Upper lobe of right lung (tissue), 1 donor: Measurements from ENCODE around the gene SDK2. TPM values are rescaled to one million over a fixed set of nuclear protein-coding genes. Genes with fewer than 3 reads are reported as not detected.

Experiments
- ATAC-seq: fragments of 200-7000 bp; cut with Tn5 transposase; one replicate; pipeline ENCODE4 v1.9.1; 2020; ENCODE audit warnings: mild to moderate bottlenecking, moderate library complexity
- DNase-seq: peaks from one replicate; pipeline ENCODE4 v3.0.0-alpha.2; 2020
- H3K27ac ChIP-seq: fragments of 200-600 bp; one replicate; pipeline ENCODE4 v1.8.0; 2022
- H3K27me3 ChIP-seq: fragments of 200-600 bp; one replicate; pipeline ENCODE4 v1.8.0; 2022; ENCODE audit warnings: mild to moderate bottlenecking
- H3K36me3 ChIP-seq: fragments of 200-600 bp; one replicate; pipeline ENCODE4 v1.8.0; 2022
- H3K4me1 ChIP-seq: fragments of 200-600 bp; one replicate; pipeline ENCODE4 v1.8.0; 2022
- H3K4me3 ChIP-seq: fragments of 200-600 bp; one replicate; pipeline ENCODE4 v1.8.0; 2022; ENCODE audit warnings: mild to moderate bottlenecking
- H3K9me3 ChIP-seq: fragments of 200-600 bp; one replicate; pipeline ENCODE4 v1.8.0; 2022
- intact Hi-C: fragments of 100-400 bp; cut with DNase I; formaldehyde crosslinking; loops from one replicate; pipeline ENCODE4 v1.11.0; 2022
- total RNA-seq: library from RNA; stranded (reverse); fragmentation: NEBNext Ultra II Directional; extraction: Animal tissue kit (Norgen Biotek cat#: 25700); gene quantifications from one replicate; pipeline ENCODE4 v1.2.1, GENCODE V29; 2021
- TF ChIP-seq, protein P1 (sequence below): fragments of 200-600 bp; IDR thresholded peaks from one replicate; pipeline ENCODE4 v1.8.0; 2022; ENCODE audit warnings: antibody characterized with exemption
- donor health status: DM: no; HTN: yes; CAD: no; lungs with severe emphysema.

Gene SDK2
- total RNA-seq, 1 donor from 2014 or later = 2.3 TPM

- intact Hi-C loops = no loop called here
These were observed 133.1 kb downstream of the SDK2 start for GRCh38 chr17:73510981-73511718.

DNA sequence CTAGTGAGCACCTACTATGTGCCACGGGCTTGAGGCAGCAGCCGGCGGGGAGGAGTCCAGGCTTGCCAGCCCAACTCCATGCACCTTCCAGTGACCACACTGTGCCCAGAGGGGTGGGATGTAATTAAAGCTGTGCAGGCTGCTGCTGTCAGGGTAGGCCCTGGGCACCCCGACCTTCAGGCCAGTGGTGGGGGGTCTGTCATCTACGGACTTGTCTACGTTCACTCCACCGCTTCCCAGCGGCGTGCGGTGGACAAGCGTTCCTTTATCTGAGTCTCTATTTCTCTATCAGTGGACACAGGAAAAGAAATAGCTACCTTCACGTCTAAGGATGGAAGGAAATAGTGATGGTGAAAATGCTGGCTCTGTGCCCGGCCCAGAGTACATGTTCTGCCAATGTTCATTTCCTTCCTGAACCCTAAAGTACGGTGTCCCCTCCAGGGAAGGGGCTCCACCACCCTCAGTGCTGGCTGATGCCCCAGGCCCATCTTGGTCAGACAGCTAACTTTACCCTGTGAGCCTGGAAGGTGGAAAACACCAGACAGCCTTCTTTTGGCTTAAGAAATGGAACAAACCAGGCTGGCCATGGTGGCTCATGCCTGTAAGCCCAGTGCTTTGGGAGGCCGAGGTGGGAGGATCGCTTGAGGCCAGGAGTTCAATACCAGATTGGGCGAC lies 135.2 kb downstream of the SDK2 start:
- Histone ChIP-seq H3K4me3 (no peak overlapping the region), H3K27me3 (no peaks in the 10 kb centered on the region), H3K9me3 (no peaks in the 10 kb centered on the region), H3K27ac (no peak overlapping the region), H3K36me3 (no peaks in the 10 kb centered on the region), H3K4me1 (no peaks in the 10 kb centered on the region)
- TF ChIP-seq, protein P1, sequence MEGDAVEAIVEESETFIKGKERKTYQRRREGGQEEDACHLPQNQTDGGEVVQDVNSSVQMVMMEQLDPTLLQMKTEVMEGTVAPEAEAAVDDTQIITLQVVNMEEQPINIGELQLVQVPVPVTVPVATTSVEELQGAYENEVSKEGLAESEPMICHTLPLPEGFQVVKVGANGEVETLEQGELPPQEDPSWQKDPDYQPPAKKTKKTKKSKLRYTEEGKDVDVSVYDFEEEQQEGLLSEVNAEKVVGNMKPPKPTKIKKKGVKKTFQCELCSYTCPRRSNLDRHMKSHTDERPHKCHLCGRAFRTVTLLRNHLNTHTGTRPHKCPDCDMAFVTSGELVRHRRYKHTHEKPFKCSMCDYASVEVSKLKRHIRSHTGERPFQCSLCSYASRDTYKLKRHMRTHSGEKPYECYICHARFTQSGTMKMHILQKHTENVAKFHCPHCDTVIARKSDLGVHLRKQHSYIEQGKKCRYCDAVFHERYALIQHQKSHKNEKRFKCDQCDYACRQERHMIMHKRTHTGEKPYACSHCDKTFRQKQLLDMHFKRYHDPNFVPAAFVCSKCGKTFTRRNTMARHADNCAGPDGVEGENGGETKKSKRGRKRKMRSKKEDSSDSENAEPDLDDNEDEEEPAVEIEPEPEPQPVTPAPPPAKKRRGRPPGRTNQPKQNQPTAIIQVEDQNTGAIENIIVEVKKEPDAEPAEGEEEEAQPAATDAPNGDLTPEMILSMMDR = no peak
- intact Hi-C loops = no loop called here
- DNase-seq = no peak
- no peak for ATAC-seq

More at GRCh38 chr17:73510981-73511718, 133.1 kb downstream of the SDK2 start:
- H3K4me3 ChIP-seq = no peak overlapping the region
- DNase-seq (no peak), ATAC-seq (no peak)
- no peaks in the 10 kb centered on the region for H3K27me3 ChIP-seq
- no peaks in the 10 kb centered on the region for H3K36me3 ChIP-seq
- H3K4me1 ChIP-seq = no peaks in the 10 kb centered on the region
- H3K9me3 ChIP-seq = no peaks in the 10 kb centered on the region
- H3K27ac ChIP-seq = no peak overlapping the region
- TF ChIP-seq, protein P1 = no peak

DNA sequence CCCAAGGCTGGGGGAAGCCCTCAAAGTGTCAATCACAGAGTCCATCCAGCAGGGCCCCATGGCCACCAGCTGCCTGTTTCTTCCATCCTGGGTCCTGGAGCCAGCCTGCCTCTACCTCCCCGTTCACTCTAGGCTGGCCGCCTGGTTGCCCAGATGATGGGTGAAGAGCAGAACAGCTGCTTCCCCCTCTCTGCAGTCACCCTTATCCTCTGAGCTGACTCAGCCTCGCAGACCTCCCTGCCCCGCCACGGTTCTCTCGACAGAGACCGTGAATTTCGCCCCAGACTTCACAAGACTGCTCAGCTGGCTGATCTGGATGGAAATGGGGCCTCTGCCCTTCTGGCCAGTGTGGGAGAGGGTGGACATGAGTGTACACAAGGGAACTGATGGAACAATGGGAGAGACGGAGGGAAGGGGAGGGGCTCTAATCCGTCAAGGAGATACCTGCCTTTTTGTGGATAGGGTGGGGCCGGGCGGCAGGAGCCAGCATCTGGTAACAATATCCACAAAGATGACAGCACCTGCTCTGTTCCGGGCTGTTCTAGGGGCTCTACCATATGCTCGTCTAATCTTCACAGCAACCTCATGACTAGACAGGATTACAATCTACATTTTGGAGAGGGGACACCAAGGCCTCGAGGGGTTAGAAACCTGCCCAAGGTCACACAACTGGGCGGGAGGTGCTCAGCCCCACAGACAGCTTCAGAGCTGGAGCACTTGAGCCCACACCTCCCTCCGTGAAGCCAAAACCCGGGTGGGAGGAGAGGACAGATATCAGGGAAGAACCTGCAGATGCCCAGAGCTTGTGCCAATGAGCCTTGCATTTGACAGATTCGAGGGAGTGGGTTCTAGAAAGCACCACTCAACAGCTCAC lies 136.0 kb downstream of the SDK2 start:
- H3K4me1 ChIP-seq = no peaks in the 10 kb centered on the region
- no peaks in the 10 kb centered on the region for H3K27me3 ChIP-seq
- H3K27ac ChIP-seq = no peak overlapping the region
- intact Hi-C loops = no loop called here
- no peak for DNase-seq
- ATAC-seq = no peak
- TF ChIP-seq, protein P1 = no peak
- no peak overlapping the region for H3K4me3 ChIP-seq
- no peaks in the 10 kb centered on the region for H3K36me3 ChIP-seq
- no peaks in the 10 kb centered on the region for H3K9me3 ChIP-seq

DNA sequence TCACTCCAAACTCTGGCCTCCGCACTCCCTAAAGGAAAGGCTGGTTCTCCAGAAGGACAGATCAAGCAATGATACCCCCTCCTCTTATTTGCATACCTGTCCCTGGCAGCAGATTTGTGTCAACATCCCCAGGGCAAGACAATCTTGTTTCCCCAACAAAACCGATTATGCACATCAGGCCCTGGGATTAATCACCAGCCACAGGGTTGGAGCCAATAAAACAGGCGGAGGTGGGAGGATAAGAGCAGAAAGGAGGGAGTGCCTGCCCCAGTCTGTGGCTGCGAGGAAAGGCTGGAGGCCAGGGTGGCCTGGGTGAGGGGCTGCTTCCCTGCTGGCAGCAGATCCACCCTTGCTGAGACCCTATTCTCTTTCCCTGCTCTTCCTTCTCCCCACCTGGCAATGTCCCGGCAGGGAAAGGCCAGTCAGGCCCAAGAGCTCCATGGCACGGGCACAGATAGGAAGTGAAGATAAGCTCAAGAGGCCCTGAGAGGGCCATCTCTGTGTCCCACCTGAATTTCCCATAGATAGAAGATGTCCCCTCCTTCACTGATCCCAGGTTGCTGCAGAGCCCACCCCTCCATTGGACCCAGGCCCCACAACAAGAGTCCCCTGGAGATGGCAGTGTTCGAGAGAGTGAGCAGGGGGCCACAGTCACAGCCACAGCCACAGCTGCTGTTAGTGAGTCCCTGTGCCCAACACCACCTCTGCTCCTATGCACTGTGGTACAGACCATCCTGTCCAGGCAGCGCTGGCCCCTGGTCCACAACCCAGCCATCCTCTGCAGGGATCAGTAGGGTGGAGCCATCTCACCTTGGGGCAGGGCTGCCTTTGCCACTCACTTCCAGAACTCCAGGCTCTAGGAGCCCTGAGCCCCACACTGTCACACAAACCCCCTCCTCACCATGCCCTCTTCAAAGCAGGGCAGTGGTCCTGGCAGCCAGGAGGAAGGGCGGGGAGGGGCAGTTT lies 137.5 kb downstream of the SDK2 start:
- Histone ChIP-seq H3K4me1 (no peaks in the 10 kb centered on the region), H3K9me3 (no peaks in the 10 kb centered on the region), H3K27me3 (no peaks in the 10 kb centered on the region), H3K27ac (no peak overlapping the region), H3K4me3 (no peak overlapping the region), H3K36me3 (no peaks in the 10 kb centered on the region)
- DNase-seq = no peak
- TF ChIP-seq, protein P1 = no peak
- ATAC-seq = no peak
- intact Hi-C loops = no loop called here

DNA sequence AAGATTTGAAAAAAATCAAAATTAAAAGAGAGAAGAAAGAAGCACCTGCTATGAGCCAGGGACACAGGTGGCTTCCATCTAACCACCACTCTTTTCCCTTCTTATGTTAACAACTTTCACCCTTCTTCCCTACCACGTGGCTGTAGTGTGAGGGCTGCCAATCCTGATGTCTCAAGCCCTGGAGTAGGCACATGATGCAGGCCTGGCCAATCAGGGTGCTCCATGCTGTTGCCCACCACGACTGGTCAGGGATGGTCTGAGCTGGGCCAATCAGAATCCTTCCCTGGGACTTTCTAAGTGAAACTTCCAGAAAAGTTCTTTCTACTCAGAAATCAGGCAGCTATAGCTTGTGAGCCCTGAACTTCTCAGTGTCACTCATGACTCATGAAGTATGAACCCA lies 140.7 kb downstream of the SDK2 start:
- ATAC-seq (no peak), DNase-seq (no peak)
- TF ChIP-seq, protein P1 = no peak
- intact Hi-C loops = no loop called here
- Histone ChIP-seq H3K4me1 (no peaks in the 10 kb centered on the region), H3K36me3 (no peaks in the 10 kb centered on the region), H3K4me3 (no peak overlapping the region), H3K27ac (no peak overlapping the region), H3K9me3 (no peaks in the 10 kb centered on the region), H3K27me3 (no peaks in the 10 kb centered on the region)
